Stomach (tissue), 9 donors: ENCODE measurements around the gene TAS2R7. TPM values are rescaled to one million over a fixed set of nuclear protein-coding genes. Genes with fewer than 3 reads are reported as not detected.

Source experiments
- DNase-seq, 2 donors: peaks; one replicate each; pipeline versions ENCODE4 v3.0.0 to v3.0.0-alpha.2; 2013 to 2019
- H3K27ac ChIP-seq, 5 donors: fragments of 200-600 bp in 4 of 5; sonication (generic) in 4 of 5; one replicate each; pipeline ENCODE4 v1.5.1; 2013 to 2019; ENCODE audit warnings: mild to moderate bottlenecking in 1 of 5, moderate library complexity in 1 of 5
- H3K27me3 ChIP-seq, 3 donors: fragments of 200-600 bp; sonication (generic); one replicate each; pipeline ENCODE4 v1.5.1; 2017 to 2019; ENCODE audit warnings: mixed run types in 1 of 3
- H3K36me3 ChIP-seq, 4 donors: fragments of 200-600 bp; sonication (generic); 1 replicate in 3 of 4; 2 replicates in 1 of 4; pipeline ENCODE4 v1.5.1; 2016 to 2019
- H3K4me1 ChIP-seq, 4 donors: fragments of 200-600 bp; sonication (generic); one replicate each; pipeline ENCODE4 v1.5.1; 2016 to 2019
- H3K4me3 ChIP-seq, 4 donors: fragments of 200-600 bp; sonication (generic) in 3 of 4; one replicate each; pipeline ENCODE4 v1.5.1; 2016 to 2019; ENCODE audit warnings: mild to moderate bottlenecking in 1 of 4
- H3K9me3 ChIP-seq, 4 donors: fragments of 200-600 bp; sonication (generic); one replicate each; pipeline ENCODE4 v1.5.1; 2016 to 2019
- EP300 ChIP-seq: sonication (generic); formaldehyde crosslinking; IDR thresholded peaks from one replicate; pipeline ENCODE4 v1.6.1; 2017; ENCODE audit warnings: antibody characterized with exemption
- POLR2A ChIP-seq, 4 donors: fragments of 450-650 bp; IDR thresholded peaks; one replicate each; pipeline ENCODE4 v1.6.1; 2016; ENCODE audit warnings: antibody characterized with exemption in 4 of 4, control low read depth in 2 of 4, mild to moderate bottlenecking in 1 of 4, moderate library complexity in 1 of 4
- POLR2AphosphoS5 ChIP-seq, 3 donors: sonication (generic); formaldehyde crosslinking; IDR thresholded peaks; one replicate each; pipeline ENCODE4 v1.6.1; 2016; ENCODE audit warnings: antibody characterized with exemption in 3 of 3
- WGBS, 5 donors: extraction: QIAGEN DNeasy Blood & Tissue Kit in 3 of 5; methylation state at CpG; one replicate each; pipeline versions ENCODE4 v1.1.5 to v1.1.7; 2013 to 2018; 5-methylcytosine and 5-hydroxymethylcytosine counted together
- intact Hi-C: fragments of 100-400 bp; cut with DNase I; formaldehyde crosslinking; loops from one replicate; pipeline ENCODE4 v1.15.1; 2023; ENCODE audit warnings: low total_unique reads
- polyA plus RNA-seq, 3 donors: library from polyadenylated mRNA; stranded (reverse); fragments of 200-250 nt; gene quantifications; one replicate each; pipeline ENCODE4 v1.2.3, GENCODE V29; 2013
- total RNA-seq, 5 donors: library from RNA; depleted of rRNA; stranded (reverse); fragments of >200 nt; gene quantifications; one replicate each; pipeline versions ENCODE4 v1.1.0 to v1.2.3, GENCODE V29; 2014 to 2016
- TF ChIP-seq, protein P1 (sequence below), 7 experiments: fragments of 450-650 bp in 4 of 7; fragments of 200-600 bp in 3 of 7; sonication (generic) in 3 of 7; IDR thresholded peaks; one replicate each; pipeline ENCODE4 v1.5.1; 2016 to 2019; ENCODE audit warnings: antibody characterized with exemption in 7 of 7, control low read depth in 2 of 7, mild to moderate bottlenecking in 1 of 7
- donor health status: healthy with polysubstance abuse.
- donor health status: Bipolar disorder and iron deficiency.
- donor health status: healthy.

The TAS2R7 gene
- total and polyA plus RNA-seq, 8 donors = not detected

DNA sequence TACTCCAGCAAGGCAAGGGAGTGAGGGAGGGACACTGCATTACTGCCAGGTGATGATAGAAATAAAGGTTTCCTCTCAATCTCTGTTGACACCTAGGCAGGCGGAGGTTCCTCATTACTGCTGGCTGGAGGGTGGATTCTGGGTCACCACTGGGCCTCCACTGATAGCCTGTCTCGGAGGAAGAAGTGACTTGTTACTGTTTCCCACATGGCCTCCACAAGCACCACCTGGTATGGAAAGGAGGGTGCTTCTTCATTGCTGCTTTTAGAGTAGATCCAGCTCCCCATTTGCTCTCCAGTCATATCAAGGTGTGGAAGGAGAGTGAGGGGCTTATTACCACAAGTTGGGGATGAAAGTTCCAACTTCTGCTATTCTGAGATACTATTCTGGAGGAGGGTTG lies 40.4 kb upstream of the TAS2R7 start:
- no peak for DNase-seq
- Histone ChIP-seq H3K9me3 (no peaks in the 10 kb centered on the region), H3K4me3 (no peak overlapping the region), H3K27ac (no peak overlapping the region), H3K36me3 (peaks cover 0 to 23% (median 14%) of the 10 kb centered on the region in 4 donors), H3K4me1 (no peaks in the 10 kb centered on the region), H3K27me3 (no peaks in the 10 kb centered on the region)
- TF ChIP-seq, protein P1, sequence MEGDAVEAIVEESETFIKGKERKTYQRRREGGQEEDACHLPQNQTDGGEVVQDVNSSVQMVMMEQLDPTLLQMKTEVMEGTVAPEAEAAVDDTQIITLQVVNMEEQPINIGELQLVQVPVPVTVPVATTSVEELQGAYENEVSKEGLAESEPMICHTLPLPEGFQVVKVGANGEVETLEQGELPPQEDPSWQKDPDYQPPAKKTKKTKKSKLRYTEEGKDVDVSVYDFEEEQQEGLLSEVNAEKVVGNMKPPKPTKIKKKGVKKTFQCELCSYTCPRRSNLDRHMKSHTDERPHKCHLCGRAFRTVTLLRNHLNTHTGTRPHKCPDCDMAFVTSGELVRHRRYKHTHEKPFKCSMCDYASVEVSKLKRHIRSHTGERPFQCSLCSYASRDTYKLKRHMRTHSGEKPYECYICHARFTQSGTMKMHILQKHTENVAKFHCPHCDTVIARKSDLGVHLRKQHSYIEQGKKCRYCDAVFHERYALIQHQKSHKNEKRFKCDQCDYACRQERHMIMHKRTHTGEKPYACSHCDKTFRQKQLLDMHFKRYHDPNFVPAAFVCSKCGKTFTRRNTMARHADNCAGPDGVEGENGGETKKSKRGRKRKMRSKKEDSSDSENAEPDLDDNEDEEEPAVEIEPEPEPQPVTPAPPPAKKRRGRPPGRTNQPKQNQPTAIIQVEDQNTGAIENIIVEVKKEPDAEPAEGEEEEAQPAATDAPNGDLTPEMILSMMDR (IDR thresholded peaks at IDR 0.05) = no peak
- TF ChIP-seq POLR2AphosphoS5 (IDR thresholded peaks at IDR 0.05) (no peak), POLR2A (IDR thresholded peaks at IDR 0.05) (no peak), EP300 (no peak)
- WGBS, 5 donors = 92 to 100% (median 97%) methylated on average over 2 of the region's 2 CpGs
- intact Hi-C loops = no loop called here

DNA sequence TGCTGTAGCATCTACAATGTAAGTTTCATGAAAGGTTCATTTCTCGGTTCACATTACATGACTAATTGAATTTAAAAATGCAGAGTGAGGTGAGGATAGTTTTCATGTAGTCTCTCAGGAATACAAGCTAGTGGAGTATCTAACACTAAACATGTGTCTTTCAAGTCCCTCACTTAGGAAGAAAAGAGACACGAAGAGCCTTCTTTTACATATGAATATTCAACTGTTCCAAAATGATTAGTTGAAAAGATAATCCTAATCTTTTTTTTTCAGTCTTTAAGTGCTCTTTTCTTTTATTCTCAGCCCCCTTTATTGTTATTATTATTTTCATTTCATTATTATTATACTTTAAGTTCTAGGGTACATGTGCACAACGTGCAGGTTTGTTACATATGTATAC lies 36.0 kb upstream of the TAS2R7 start:
- TF ChIP-seq POLR2A (IDR thresholded peaks at IDR 0.05) (no peak), POLR2AphosphoS5 (IDR thresholded peaks at IDR 0.05) (no peak), EP300 (no peak)
- TF ChIP-seq, protein P1 (IDR thresholded peaks at IDR 0.05) = no peak
- Histone ChIP-seq H3K4me3 (no peak overlapping the region), H3K36me3 (peaks cover 0 to 19% (median 3%) of the 10 kb centered on the region in 4 donors), H3K4me1 (no peaks in the 10 kb centered on the region), H3K27me3 (no peaks in the 10 kb centered on the region), H3K9me3 (peaks cover 0 to 7% (median 3%) of the 10 kb centered on the region in 4 donors), H3K27ac (no peak overlapping the region)
- DNase-seq = no peak
- intact Hi-C loops = no loop called here
- WGBS, 5 donors = 85 to 92% (median 88%) methylated on average over 3 of the region's 3 CpGs

DNA sequence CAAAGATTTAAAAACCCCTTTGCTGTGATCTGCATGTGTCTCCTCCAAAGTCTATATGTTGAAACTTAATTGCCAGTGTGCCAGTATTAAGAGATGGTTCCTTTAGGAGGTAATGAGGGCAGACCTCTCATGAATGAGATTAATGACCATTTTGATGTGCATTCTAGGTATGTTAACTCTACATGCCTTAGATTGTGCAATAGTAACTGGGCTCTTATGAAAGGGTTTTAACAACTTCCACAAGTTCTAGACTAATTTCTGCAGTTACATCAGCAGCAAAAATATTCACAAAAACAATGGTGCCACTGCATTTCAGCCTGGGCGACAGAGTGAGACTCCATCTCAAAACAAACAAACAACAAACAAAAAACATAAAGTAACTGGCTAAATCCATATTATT lies 27.6 kb upstream of the TAS2R7 start:
- no peak for DNase-seq
- Histone ChIP-seq H3K9me3 (no peaks in the 10 kb centered on the region), H3K36me3 (no peaks in the 10 kb centered on the region), H3K4me3 (no peak overlapping the region), H3K4me1 (no peaks in the 10 kb centered on the region), H3K27me3 (no peaks in the 10 kb centered on the region), H3K27ac (no peak overlapping the region)
- intact Hi-C loops = no loop called here
- WGBS, 5 donors = 91 to 97% (median 96%) methylated on average over 1 of the region's 1 CpG
- TF ChIP-seq POLR2A (IDR thresholded peaks at IDR 0.05) = no peak
- TF ChIP-seq POLR2AphosphoS5 (IDR thresholded peaks at IDR 0.05) = no peak
- no peak for TF ChIP-seq EP300
- TF ChIP-seq, protein P1 (IDR thresholded peaks at IDR 0.05) = no peak

DNA sequence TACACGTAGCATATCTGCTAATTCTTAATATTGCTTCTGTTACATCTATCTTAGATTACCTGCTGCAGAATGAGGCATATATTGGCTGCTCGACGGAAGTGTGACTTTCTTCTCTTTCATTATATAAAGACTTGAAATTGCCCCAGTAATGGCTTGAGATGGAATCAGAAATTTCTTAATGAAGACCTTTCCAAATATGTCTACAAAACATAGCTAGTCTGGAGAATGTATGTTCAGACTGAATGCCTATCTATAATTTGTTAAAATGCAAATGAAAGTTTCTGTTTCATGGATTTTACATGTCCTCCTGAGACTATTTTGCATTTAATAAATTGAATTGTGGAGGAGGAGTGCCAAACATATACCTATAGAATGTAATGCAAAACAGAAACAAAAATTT lies 23.8 kb upstream of the TAS2R7 start, which contains the start of gene TAS2R10:
TSS of gene TAS2R10 (minus strand) at position 101 of the 400 bp plus-strand sequence. CDS start at position 12, 89 bp downstream.
- Histone ChIP-seq H3K4me1 (no peaks in the 10 kb centered on the region), H3K27me3 (no peaks in the 10 kb centered on the region), H3K36me3 (no peaks in the 10 kb centered on the region), H3K4me3 (no peak within 1 kb of the TSS), H3K27ac (no peak within 1 kb of the TSS), H3K9me3 (no peaks in the 10 kb centered on the region)
- TF ChIP-seq EP300 (no peak), POLR2AphosphoS5 (IDR thresholded peaks at IDR 0.05) (no peak), POLR2A (IDR thresholded peaks at IDR 0.05) (no peak)
- TF ChIP-seq, protein P1 (IDR thresholded peaks at IDR 0.05) = no peak
- DNase-seq = no peak
- WGBS, 5 donors = 87 to 93% (median 92%) methylated on average over 3 of the region's 3 CpGs
- intact Hi-C loops = no loop called here
